Stimulated activated CD8-positive, alpha-beta memory T cell treated with anti-CD3 and anti-CD28 coated beads, Interleukin-4, amount 100 ng/mL, for 48 hours (primary cell): ENCODE measurements around the gene TCFL5.
"Not testable (repeated sequence)": the region's sequence is repeated elsewhere in the genome, so short reads cannot be mapped to it uniquely, and the experiment has no call there.

Experiments used
- DNase-seq: peaks from one replicate; pipeline ENCODE4 v3.0.0-alpha.2; 2020

Gene TCFL5

GRCh38 chr20:62852841-62853240 is 8.8 kb downstream of the TCFL5 start:
- no peak for DNase-seq

GRCh38 chr20:62852196-62852595 is 9.4 kb downstream of the TCFL5 start:
- no peak for DNase-seq

GRCh38 chr20:62850333-62850974 is 11.2 kb downstream of the TCFL5 start:
- DNase-seq = no peak

GRCh38 chr20:62849431-62849830 is 12.2 kb downstream of the TCFL5 start:
- DNase-seq = no peak

- DNase-seq = not testable (repeated sequence)
Observed at GRCh38 chr20:62848917-62849316, 12.7 kb downstream of the TCFL5 start.

GRCh38 chr20:62846166-62846890 is 15.3 kb downstream of the TCFL5 start:
- DNase-seq = no peak

- no peak for DNase-seq
Observed at GRCh38 chr20:62845416-62846160, 16.0 kb downstream of the TCFL5 start.

- no peak for DNase-seq
Observed at GRCh38 chr20:62844182-62844581, 17.4 kb downstream of the TCFL5 start.

GRCh38 chr20:62843656-62844055 is 18.0 kb downstream of the TCFL5 start:
- no peak for DNase-seq

- DNase-seq = no peak
Observed at GRCh38 chr20:62841705-62842212, 19.9 kb downstream of the TCFL5 start.

- DNase-seq = no peak
Observed at GRCh38 chr20:62840244-62841197, 21.1 kb downstream of the TCFL5 start.

- DNase-seq = no peak
Observed at GRCh38 chr20:62839816-62840215, 21.8 kb downstream of the TCFL5 start.

- DNase-seq = no peak
Observed at GRCh38 chr20:62839261-62839660, 22.4 kb downstream of the TCFL5 start.

GRCh38 chr20:62838128-62838891 is 23.3 kb downstream of the TCFL5 start:
- no peak for DNase-seq

- DNase-seq = no peak
Observed at GRCh38 chr20:62837790-62838127, 23.9 kb downstream of the TCFL5 start.

- DNase-seq = no peak
Observed at GRCh38 chr20:62836967-62837490, 24.6 kb downstream of the TCFL5 start.

- no peak for DNase-seq
Observed at GRCh38 chr20:62835931-62836861, 25.4 kb downstream of the TCFL5 start.

GRCh38 chr20:62834967-62835730 is 26.5 kb downstream of the TCFL5 start:
- DNase-seq = no peak

- no peak for DNase-seq
Observed at GRCh38 chr20:62832951-62833391, 28.7 kb downstream of the TCFL5 start.
